OCI-LY7 (cell line): ENCODE results near the gene OCSTAMP.

Source experiments
- CTCF ChIP-seq: fragments of 200-600 bp; sonication (generic); conservative IDR thresholded peaks from 2 replicates; pipeline ENCODE4 v1.5.1; 2014; ENCODE audit warnings: mild to moderate bottlenecking, antibody characterized with exemption, low read length, moderate library complexity, mixed read lengths
- EZH2phosphoT487 ChIP-seq: fragments of 200-600 bp; sonication (generic); IDR thresholded peaks from 2 replicates; pipeline ENCODE4 v1.6.1; 2018; ENCODE audit warnings: low read depth, borderline replicate concordance, mild to moderate bottlenecking, mixed run types, antibody characterized with exemption, low read length, moderate library complexity, mixed read lengths

- TF ChIP-seq CTCF = no peak
- no peak for TF ChIP-seq EZH2phosphoT487
Measured at GRCh38 chr20:46581391-46581790, 30.9 kb upstream of the OCSTAMP start.
